ENCODE data around the gene IFNAR1.

DNA sequence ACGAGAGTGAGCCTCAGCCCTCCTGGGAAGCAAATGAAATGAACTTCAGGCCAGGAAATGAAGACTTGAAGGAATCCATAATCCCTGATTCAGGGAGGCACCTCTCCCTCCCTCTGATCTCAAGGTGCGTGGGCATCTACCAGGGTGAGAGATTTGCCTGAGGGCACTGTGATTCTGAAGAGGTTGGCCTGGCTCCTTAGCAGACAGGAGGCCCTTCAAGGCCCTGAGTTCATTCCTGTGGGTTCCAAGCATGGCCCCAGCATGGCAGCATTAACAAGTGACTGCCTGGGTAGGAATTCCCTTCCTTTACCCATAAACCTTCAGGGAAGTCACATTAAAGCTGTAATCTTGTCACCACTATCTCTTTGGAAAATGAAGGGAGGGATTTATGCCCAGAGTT is 48.7 kb downstream of the IFNAR1 start:
- TF ChIP-seq, protein P1, sequence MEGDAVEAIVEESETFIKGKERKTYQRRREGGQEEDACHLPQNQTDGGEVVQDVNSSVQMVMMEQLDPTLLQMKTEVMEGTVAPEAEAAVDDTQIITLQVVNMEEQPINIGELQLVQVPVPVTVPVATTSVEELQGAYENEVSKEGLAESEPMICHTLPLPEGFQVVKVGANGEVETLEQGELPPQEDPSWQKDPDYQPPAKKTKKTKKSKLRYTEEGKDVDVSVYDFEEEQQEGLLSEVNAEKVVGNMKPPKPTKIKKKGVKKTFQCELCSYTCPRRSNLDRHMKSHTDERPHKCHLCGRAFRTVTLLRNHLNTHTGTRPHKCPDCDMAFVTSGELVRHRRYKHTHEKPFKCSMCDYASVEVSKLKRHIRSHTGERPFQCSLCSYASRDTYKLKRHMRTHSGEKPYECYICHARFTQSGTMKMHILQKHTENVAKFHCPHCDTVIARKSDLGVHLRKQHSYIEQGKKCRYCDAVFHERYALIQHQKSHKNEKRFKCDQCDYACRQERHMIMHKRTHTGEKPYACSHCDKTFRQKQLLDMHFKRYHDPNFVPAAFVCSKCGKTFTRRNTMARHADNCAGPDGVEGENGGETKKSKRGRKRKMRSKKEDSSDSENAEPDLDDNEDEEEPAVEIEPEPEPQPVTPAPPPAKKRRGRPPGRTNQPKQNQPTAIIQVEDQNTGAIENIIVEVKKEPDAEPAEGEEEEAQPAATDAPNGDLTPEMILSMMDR (IDR thresholded peaks at IDR 0.05 in 8 of 11, conservative IDR thresholded peaks at IDR 0.05 in 3 of 11) = no peak
- TF ChIP-seq POLR2A (IDR thresholded peaks at IDR 0.05) = no peak

Measured in spleen (tissue), 7 donors.